Measurements from ENCODE around the gene KIR3DL3. TPM values are rescaled to one million over a fixed set of nuclear protein-coding genes. Genes with fewer than 3 reads are reported as not detected.

The KIR3DL3 gene
- total and polyA plus RNA-seq, 9 of the 15 experiments (the other 6 are each of a cell fraction or from before 2014, with no cell fraction given) = 0.11 TPM; not detected in 8

- TF ChIP-seq TAF1 (IDR thresholded peaks at IDR 0.05; ENCODE audit: control insufficient read depth, extremely low read depth, insufficient read depth, low read length, severe bottlenecking) (peak; percentile 21), ZNF79 (CRISPR knock-in tag; IDR thresholded peaks at IDR 0.05; ENCODE audit: low read depth) (peak; percentile 47; the same call in 1 of the 2 replicates), MEIS2 (IDR thresholded peaks at IDR 0.05; ENCODE audit: partially characterized antibody) (peak; percentile 1), CHCHD3 (CRISPR knock-in tag; IDR thresholded peaks at IDR 0.05) (no peak), PML (IDR thresholded peaks at IDR 0.05; ENCODE audit: low read length) (no peak), POLR2G (IDR thresholded peaks at IDR 0.05; ENCODE audit: low read depth, low read length) (0 out of 2 replicates have a peak, but pooled peaks have one; percentile 53), RBFOX2 (IDR thresholded peaks at IDR 0.05; ENCODE audit: low read depth, low read length) (peak; percentile 68), BCOR (IDR thresholded peaks at IDR 0.05) (no peak), POLR2AphosphoS5 (IDR thresholded peaks at IDR 0.05; ENCODE audit: control insufficient read depth, insufficient read depth, low read depth, low read length) (peak; percentile 52; the same call in 1 of the 2 replicates), YY1 (IDR thresholded peaks at IDR 0.05; ENCODE audit: borderline replicate concordance in 1 of 3, control insufficient read depth in 1 of 3, extremely low read depth in 1 of 3, insufficient read depth in 3 of 3, insufficient read length in 1 of 3, insufficient replicate concordance in 2 of 3, low read depth in 1 of 3, low read length in 2 of 3) (peak in 2 of 3 experiments; percentile 18 to 78), ZNF583 (CRISPR knock-in tag; IDR thresholded peaks at IDR 0.05) (peak; percentile 72; the same call in 1 of the 2 replicates), TEAD1 (CRISPR knock-in tag; IDR thresholded peaks at IDR 0.05) (peak in 1 of 2 experiments; percentile 64; a peak in 1 of 4 replicates), KLF1 (tag; IDR thresholded peaks at IDR 0.05) (peak; percentile 54), SUPT5H (IDR thresholded peaks at IDR 0.05) (peak; percentile 52), ARID1B (IDR thresholded peaks at IDR 0.05) (peak; percentile 14), NR4A1 (CRISPR knock-in tag; IDR thresholded peaks at IDR 0.05) (no peak), NR4A1 (tag; IDR thresholded peaks at IDR 0.05) (peak; percentile 78; the same call in 1 of the 2 replicates), RFX7 (CRISPR knock-in tag; IDR thresholded peaks at IDR 0.05) (no peak), ATF1 (CRISPR knock-in tag; IDR thresholded peaks at IDR 0.05) (no peak), ATF1 (tag; IDR thresholded peaks at IDR 0.05) (0 out of 2 replicates have a peak, but pooled peaks have one; percentile 9)
- TF ChIP-seq, protein P1, sequence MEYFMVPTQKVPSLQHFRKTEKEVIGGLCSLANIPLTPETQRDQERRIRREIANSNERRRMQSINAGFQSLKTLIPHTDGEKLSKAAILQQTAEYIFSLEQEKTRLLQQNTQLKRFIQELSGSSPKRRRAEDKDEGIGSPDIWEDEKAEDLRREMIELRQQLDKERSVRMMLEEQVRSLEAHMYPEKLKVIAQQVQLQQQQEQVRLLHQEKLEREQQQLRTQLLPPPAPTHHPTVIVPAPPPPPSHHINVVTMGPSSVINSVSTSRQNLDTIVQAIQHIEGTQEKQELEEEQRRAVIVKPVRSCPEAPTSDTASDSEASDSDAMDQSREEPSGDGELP (CRISPR knock-in tag; IDR thresholded peaks at IDR 0.05; ENCODE audit: borderline replicate concordance) = no peak
- TF ChIP-seq, protein P2, sequence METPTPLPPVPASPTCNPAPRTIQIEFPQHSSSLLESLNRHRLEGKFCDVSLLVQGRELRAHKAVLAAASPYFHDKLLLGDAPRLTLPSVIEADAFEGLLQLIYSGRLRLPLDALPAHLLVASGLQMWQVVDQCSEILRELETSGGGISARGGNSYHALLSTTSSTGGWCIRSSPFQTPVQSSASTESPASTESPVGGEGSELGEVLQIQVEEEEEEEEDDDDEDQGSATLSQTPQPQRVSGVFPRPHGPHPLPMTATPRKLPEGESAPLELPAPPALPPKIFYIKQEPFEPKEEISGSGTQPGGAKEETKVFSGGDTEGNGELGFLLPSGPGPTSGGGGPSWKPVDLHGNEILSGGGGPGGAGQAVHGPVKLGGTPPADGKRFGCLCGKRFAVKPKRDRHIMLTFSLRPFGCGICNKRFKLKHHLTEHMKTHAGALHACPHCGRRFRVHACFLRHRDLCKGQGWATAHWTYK (CRISPR knock-in tag; IDR thresholded peaks at IDR 0.05) = 0 out of 2 replicates have a peak, but pooled peaks have one; percentile 31
- TF ChIP-seq, protein P3, sequence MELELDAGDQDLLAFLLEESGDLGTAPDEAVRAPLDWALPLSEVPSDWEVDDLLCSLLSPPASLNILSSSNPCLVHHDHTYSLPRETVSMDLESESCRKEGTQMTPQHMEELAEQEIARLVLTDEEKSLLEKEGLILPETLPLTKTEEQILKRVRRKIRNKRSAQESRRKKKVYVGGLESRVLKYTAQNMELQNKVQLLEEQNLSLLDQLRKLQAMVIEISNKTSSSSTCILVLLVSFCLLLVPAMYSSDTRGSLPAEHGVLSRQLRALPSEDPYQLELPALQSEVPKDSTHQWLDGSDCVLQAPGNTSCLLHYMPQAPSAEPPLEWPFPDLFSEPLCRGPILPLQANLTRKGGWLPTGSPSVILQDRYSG (tag; conservative IDR thresholded peaks at IDR 0.05; ENCODE audit: low read depth) = peak; percentile 79
- TF ChIP-seq, protein P4, sequence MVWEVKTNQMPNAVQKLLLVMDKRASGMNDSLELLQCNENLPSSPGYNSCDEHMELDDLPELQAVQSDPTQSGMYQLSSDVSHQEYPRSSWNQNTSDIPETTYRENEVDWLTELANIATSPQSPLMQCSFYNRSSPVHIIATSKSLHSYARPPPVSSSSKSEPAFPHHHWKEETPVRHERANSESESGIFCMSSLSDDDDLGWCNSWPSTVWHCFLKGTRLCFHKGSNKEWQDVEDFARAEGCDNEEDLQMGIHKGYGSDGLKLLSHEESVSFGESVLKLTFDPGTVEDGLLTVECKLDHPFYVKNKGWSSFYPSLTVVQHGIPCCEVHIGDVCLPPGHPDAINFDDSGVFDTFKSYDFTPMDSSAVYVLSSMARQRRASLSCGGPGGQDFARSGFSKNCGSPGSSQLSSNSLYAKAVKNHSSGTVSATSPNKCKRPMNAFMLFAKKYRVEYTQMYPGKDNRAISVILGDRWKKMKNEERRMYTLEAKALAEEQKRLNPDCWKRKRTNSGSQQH (CRISPR knock-in tag; IDR thresholded peaks at IDR 0.05) = no peak
Measured at GRCh38 chr19:54696117-54696548, 28.1 kb upstream of the KIR3DL3 start (continued).
